Naive thymus-derived CD4-positive, alpha-beta T cell (primary cell): ENCODE data around the gene CA12. TPM values are rescaled to one million over a fixed set of nuclear protein-coding genes. Genes with fewer than 3 reads are reported as not detected.

ENCODE experiments used
- ATAC-seq: fragments of 150-1000 bp; cut with Tn5 transposase; 2 replicates; pipeline ENCODE4 v1.10.0; 2021; ENCODE audit warnings: mild to moderate bottlenecking, moderate library complexity
- CTCF ChIA-PET: fragments of 350-600 bp; sonication (Branson Sonifier 250); formaldehyde crosslinking; loops from one replicate; lab custom pipeline; 2021; ENCODE audit warnings: antibody characterized with exemption; lab: Charles Lee
- POLR2A ChIA-PET: fragments of 350-600 bp; sonication (Branson Sonifier 250); formaldehyde crosslinking; loops from one replicate; lab custom pipeline; 2021; ENCODE audit warnings: antibody characterized with exemption, inconsistent platforms; lab: Charles Lee
- DNase-seq, 9 donors: peaks; one replicate each; pipeline versions ENCODE4 v3.0.0 to v3.0.0-alpha.2; 2020 to 2022; ENCODE audit warnings: mixed read lengths in 1 of 9
- H3K27ac ChIP-seq: one replicate; pipeline ENCODE4 v1.7.0; 2013; ENCODE audit warnings: mild to moderate bottlenecking, low read depth, low read length, moderate library complexity
- H3K27me3 ChIP-seq, 2 donors: one replicate each; pipeline ENCODE4 v1.7.0; 2013; ENCODE audit warnings: low read length in 2 of 2, mild to moderate bottlenecking in 2 of 2, moderate library complexity in 2 of 2; ENCODE audit not compliant: control insufficient read depth in 2 of 2, insufficient read depth in 2 of 2
- H3K36me3 ChIP-seq, 3 experiments: 1 replicate in 2 of 3; 2 replicates in 1 of 3; pipeline ENCODE4 v1.7.0; 2013; ENCODE audit warnings: low read length in 3 of 3, mild to moderate bottlenecking in 3 of 3, moderate library complexity in 1 of 3; ENCODE audit not compliant: insufficient read depth in 3 of 3, control insufficient read depth in 2 of 3
- H3K4me1 ChIP-seq, 2 donors: one replicate each; pipeline ENCODE4 v1.7.0; 2013; ENCODE audit warnings: low read length in 2 of 2, mild to moderate bottlenecking in 2 of 2, moderate library complexity in 1 of 2; ENCODE audit not compliant: control insufficient read depth in 2 of 2, insufficient read depth in 2 of 2
- H3K4me3 ChIP-seq: 2 replicates; pipeline ENCODE4 v1.7.0; 2013; ENCODE audit warnings: mild to moderate bottlenecking, low read length
- H3K9me3 ChIP-seq, 3 experiments: 1 replicate in 2 of 3; 2 replicates in 1 of 3; pipeline ENCODE4 v1.7.0; 2013; ENCODE audit warnings: low read length in 3 of 3; ENCODE audit not compliant: control insufficient read depth in 2 of 3
- H3K27ac Mint-ChIP-seq, 9 donors: one replicate each; pipeline ENCODE4 v1.8.0; 2020 to 2022; ENCODE audit warnings: mixed read lengths in 9 of 9, mild to moderate bottlenecking in 8 of 9, moderate library complexity in 5 of 9, inconsistent platforms in 2 of 9
- H3K27me3 Mint-ChIP-seq, 5 donors: one replicate each; pipeline ENCODE4 v1.8.0; 2021 to 2022; ENCODE audit warnings: mixed read lengths in 5 of 5, mild to moderate bottlenecking in 1 of 5
- H3K36me3 Mint-ChIP-seq, 5 donors: one replicate each; pipeline ENCODE4 v1.8.0; 2020 to 2022; ENCODE audit warnings: mixed read lengths in 5 of 5, mild to moderate bottlenecking in 3 of 5, inconsistent platforms in 1 of 5
- H3K4me1 Mint-ChIP-seq, 7 donors: one replicate each; pipeline ENCODE4 v1.8.0; 2020 to 2022; ENCODE audit warnings: mixed read lengths in 7 of 7, mild to moderate bottlenecking in 3 of 7, inconsistent platforms in 1 of 7
- H3K4me3 Mint-ChIP-seq, 10 donors: one replicate each; pipeline ENCODE4 v1.8.0; 2020 to 2022; ENCODE audit warnings: mild to moderate bottlenecking in 10 of 10, mixed read lengths in 10 of 10, moderate library complexity in 6 of 10, inconsistent platforms in 2 of 10
- H3K9me3 Mint-ChIP-seq, 11 donors: one replicate each; pipeline ENCODE4 v1.8.0; 2020 to 2022; ENCODE audit warnings: mixed read lengths in 11 of 11, mild to moderate bottlenecking in 4 of 11, inconsistent platforms in 1 of 11, moderate library complexity in 1 of 11
- intact Hi-C, 2 donors: fragments of 100-400 bp; cut with micrococcal nuclease; formaldehyde crosslinking; loops; one replicate each; pipeline ENCODE4 v1.15.1; 2023
- polyA plus RNA-seq, 2 donors: library from polyadenylated mRNA; unstranded; fragments of 300-500 nt; fragmentation: Illumina TruSeq; gene quantifications; one replicate each; pipeline ENCODE4 v1.2.3, GENCODE V29; 2021
- total RNA-seq, 6 experiments: library from RNA in 5 of 6; stranded (reverse) in 5 of 6; gene quantifications; 1 replicate in 5 of 6; 2 replicates in 1 of 6; pipeline ENCODE4 v1.2.3 and lab custom pipeline; 2021 to 2026

Gene CA12
- total and polyA plus RNA-seq, 7 experiments from 2014 or later = 0.02 TPM; not detected in 6

DNA sequence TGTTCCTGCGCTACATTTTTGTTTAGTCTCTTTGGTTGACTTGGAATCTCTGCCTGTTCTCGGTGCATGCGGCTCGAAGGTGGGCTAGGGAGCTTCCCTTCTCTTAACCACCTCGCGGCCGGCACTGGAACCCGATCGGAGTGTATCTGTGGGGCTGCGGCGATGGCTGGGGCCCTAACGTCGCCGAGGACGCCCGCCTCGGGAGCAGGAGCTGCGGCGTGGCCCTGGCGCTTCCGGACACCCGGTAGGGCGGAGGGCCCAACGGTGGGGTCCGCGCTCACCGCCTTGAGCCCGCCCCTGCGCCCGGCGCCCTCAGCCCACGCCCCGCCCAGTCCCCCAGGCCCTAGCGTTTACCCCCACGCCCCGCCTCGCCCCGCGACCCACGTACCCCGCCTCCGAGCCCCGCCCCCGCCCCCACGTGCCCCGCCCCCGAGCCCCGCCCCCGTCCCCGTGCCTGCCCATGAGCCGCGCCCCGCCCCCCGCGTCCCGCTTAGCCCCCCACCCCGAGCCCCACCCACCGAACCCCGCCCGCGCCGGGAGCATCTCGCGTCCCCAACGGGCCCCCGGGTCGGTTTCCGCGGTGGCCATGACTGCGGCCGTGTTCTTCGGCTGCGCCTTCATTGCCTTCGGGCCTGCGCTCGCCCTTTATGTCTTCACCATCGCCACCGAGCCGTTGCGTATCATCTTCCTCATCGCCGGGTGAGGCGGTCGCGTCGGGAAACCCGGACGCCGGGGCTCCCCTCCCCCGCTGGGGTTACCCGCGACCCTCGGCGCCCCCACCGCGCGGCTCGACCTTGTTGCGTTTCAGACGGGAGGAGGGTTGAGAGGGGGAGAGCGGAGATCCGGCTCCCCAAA is 104.4 kb downstream of the CA12 start, which contains the start of gene APH1B:
Gene APH1B (plus strand): TSS at position 568 of the 855 bp plus-strand sequence. CDS start 19 bp downstream, at position 587.
- Mint-ChIP-seq H3K4me1 (peaks cover 23 to 49% (median 46%) of the 10 kb centered on the region in 7 donors), H3K36me3 (peaks cover 0 to 11% (median 0%) of the 10 kb centered on the region in 5 donors), H3K4me3 (peak within 1 kb of the TSS; percentile 78 to 93 (median 89)), H3K27me3 (no peaks in the 10 kb centered on the region), H3K27ac (peak within 1 kb of the TSS; percentile 75 to 98 (median 86)), H3K9me3 (no peaks in the 10 kb centered on the region)
- ATAC-seq (peak; percentile 92), DNase-seq (peak; percentile 62 to 80 (median 74))
- intact Hi-C loops = loop anchor here (1.0 to 10.0 kb wide), 12 partner anchors 32 to 1908 kb away; partner anchors contain the start of genes RAB8B (in 2 of the 2), RPS27L (in 2 of the 2), CLPX (in 1 of the 2) and LACTB (in 1 of the 2)
- Histone ChIP-seq H3K9me3 (no peaks in the 10 kb centered on the region), H3K27me3 (no peaks in the 10 kb centered on the region), H3K4me3 (peak within 1 kb of the TSS; percentile 71), H3K36me3 (peaks cover 0 to 17% (median 0%) of the 10 kb centered on the region in 3 experiments), H3K27ac (peak within 1 kb of the TSS; percentile 96), H3K4me1 (peaks cover 10 to 21% of the 10 kb centered on the region in 2 donors)
- ChIA-PET POLR2A (interaction anchor here (0.6 to 5.7 kb wide), 8 partner anchors 11 to 142 kb away, joined by 3 to 52 read pairs (median 6); partner anchors contain the start of gene RPS27L), CTCF (interaction anchor here (1.1 to 1.8 kb wide), 4 partner anchors 11 to 229 kb away, joined by 4 to 8 read pairs (median 4); no protein-coding TSS in a partner anchor)

DNA sequence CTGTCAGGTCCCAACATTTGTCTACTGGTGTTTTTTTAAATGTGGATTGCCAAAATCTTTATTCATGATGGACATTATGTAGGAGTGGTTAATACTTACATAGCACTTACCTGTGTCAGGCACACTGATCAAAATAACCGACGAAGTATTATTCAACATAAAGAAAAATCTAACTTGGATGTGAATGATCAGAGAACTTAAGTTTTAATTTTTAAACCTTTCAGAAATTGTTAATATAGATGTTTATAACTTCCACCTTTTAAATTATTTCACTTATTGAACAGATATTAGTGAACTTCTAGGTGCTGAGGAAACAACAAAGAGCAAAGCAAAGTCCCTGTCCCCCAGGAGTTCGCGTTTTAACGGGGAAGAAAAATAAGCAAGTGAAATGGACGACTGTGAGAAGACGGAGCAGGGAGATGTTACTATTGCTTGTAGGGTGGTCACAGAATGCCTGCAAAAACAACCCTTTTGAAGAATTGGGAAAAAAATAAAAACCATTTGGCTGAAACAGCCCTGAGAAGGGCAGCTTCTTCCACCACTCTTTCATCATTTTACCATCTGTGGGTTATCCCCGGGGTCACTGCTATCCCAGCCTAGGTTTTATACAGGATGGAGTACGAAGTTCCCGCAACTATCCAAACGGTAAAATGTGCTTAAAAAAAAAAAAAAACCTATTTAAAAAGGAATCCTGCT is 105.2 kb downstream of the CA12 start:
- CTCF ChIA-PET = interaction anchor here (0.9 to 1.8 kb wide), 3 partner anchors 31 to 140 kb away, joined by 3 to 4 read pairs (median 4); no protein-coding TSS in a partner anchor
- no peak for DNase-seq
- Mint-ChIP-seq H3K27ac (peak overlapping the region; percentile 68 to 98 (median 86)), H3K4me3 (peak overlapping the region; percentile 66 to 93 (median 89)), H3K36me3 (peaks cover 0 to 14% (median 0%) of the 10 kb centered on the region in 5 donors), H3K4me1 (peaks cover 23 to 49% (median 46%) of the 10 kb centered on the region in 7 donors), H3K27me3 (no peaks in the 10 kb centered on the region), H3K9me3 (no peaks in the 10 kb centered on the region)
- POLR2A ChIA-PET = interaction anchor here (0.6 to 5.7 kb wide), 8 partner anchors 8 to 141 kb away, joined by 3 to 52 read pairs (median 5); partner anchors contain the start of gene RPS27L
- H3K4me3 ChIP-seq = peak overlapping the region; percentile 71
- H3K36me3 ChIP-seq = peaks cover 0 to 17% (median 0%) of the 10 kb centered on the region in 3 experiments
- peaks cover 10 to 21% of the 10 kb centered on the region in 2 donors for H3K4me1 ChIP-seq
- H3K9me3 ChIP-seq = no peaks in the 10 kb centered on the region
- ATAC-seq = no peak
- intact Hi-C loops = loop anchor here (1.0 to 10.0 kb wide), 12 partner anchors 32 to 1908 kb away; partner anchors contain the start of genes RAB8B (in 2 of the 2), RPS27L (in 2 of the 2), CLPX (in 1 of the 2) and LACTB (in 1 of the 2)
- no peaks in the 10 kb centered on the region for H3K27me3 ChIP-seq
- H3K27ac ChIP-seq = peak overlapping the region; percentile 82

DNA sequence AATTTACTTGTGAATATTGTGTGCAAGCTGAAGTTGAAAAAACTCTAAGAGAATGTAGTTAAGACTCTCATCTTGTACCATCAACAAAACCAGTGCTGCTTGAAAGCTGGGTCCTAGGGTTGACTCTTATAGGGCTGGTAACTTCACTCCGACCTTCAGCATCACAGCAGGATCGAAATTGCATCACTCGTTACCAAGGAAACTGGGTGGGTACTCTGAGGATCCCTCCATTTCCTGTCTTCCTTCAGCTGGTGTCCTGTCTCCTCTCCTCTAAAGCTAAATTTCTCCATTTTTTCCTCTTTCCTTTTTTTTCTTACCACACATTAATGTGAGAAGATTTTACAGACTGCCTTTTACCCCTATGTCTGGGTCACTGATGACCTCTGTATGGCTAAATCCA is 107.2 kb downstream of the CA12 start:
- intact Hi-C loops = loop anchor here in 1 of 2 donors (1.0 to 10.0 kb wide), 2 partner anchors 8 to 1910 kb away; partner anchors contain the start of gene CLPX
- DNase-seq (peak in 3 of 9 donors; percentile 8 to 19 (median 9)), ATAC-seq (no peak)
- ChIA-PET CTCF (interaction anchor here (0.6 to 2.4 kb wide), 4 partner anchors 30 to 117 kb away, joined by 3 to 8 read pairs (median 3); partner anchors contain the start of gene RPS27L), POLR2A (interaction anchor here (0.6 to 5.7 kb wide), 7 partner anchors 12 to 175 kb away, joined by 3 to 52 read pairs (median 4); partner anchors contain the start of gene RPS27L)
- Histone ChIP-seq H3K27me3 (no peaks in the 10 kb centered on the region), H3K4me1 (peaks cover 10 to 21% of the 10 kb centered on the region in 2 donors), H3K27ac (no peak overlapping the region), H3K36me3 (peaks cover 0 to 4% (median 0%) of the 10 kb centered on the region in 3 experiments), H3K9me3 (no peaks in the 10 kb centered on the region), H3K4me3 (no peak overlapping the region)
- Mint-ChIP-seq H3K9me3 (peaks cover 0 to 1% (median 0%) of the 10 kb centered on the region in 11 donors), H3K27me3 (no peaks in the 10 kb centered on the region), H3K4me3 (peak overlapping the region in 7 of 10 donors; percentile 5 to 45 (median 30)), H3K4me1 (peaks cover 20 to 47% (median 42%) of the 10 kb centered on the region in 7 donors), H3K36me3 (peaks cover 0 to 18% (median 3%) of the 10 kb centered on the region in 5 donors), H3K27ac (peak overlapping the region; percentile 21 to 91 (median 73))

Other genes with a start within 250 kb of the CA12 start
- gene RPS27L, start 224.4 kb downstream of the CA12 start, total RNA-seq = 100 to 1,000 TPM in 3 of 5 experiments, 10 to 100 TPM in 2; 38.7 to 248 (median 111) TPM
- gene RPS27L, start 224.4 kb downstream of the CA12 start, polyA plus RNA-seq = 100 to 1,000 TPM in 1 of 2 donors, 10 to 100 TPM in 1; 86.8 to 224 TPM
- gene RAB8B, start 192.2 kb downstream of the CA12 start, total RNA-seq = 100 to 1,000 TPM in 1 of 5 experiments, 10 to 100 TPM in 4; 37.2 to 100 (median 71.3) TPM
- gene RAB8B, start 192.2 kb downstream of the CA12 start, polyA plus RNA-seq = 10 to 100 TPM; 30.4 to 32.0 TPM
- gene APH1B, start 104.2 kb downstream of the CA12 start, total RNA-seq = 10 to 100 TPM in 4 of 5 experiments, 1 to 10 TPM in 1; 9.9 to 29.9 (median 17.6) TPM
- 10 to 100 TPM; 10.9 to 11.4 TPM for gene APH1B, start 104.2 kb downstream of the CA12 start, polyA plus RNA-seq
- gene USP3, start 122.7 kb upstream of the CA12 start, total RNA-seq = 100 to 1,000 TPM in 4 of 5 experiments, 10 to 100 TPM in 1; 64.2 to 288 (median 155) TPM
- 10 to 100 TPM; 53.3 to 62.8 TPM for gene USP3, start 122.7 kb upstream of the CA12 start, polyA plus RNA-seq
- gene FBXL22, start 215.5 kb upstream of the CA12 start, total RNA-seq = 1 to 10 TPM in 4 of 5 experiments, under 1 TPM in 1; 0.94 to 3.3 (median 1.6) TPM
- gene FBXL22, start 215.5 kb upstream of the CA12 start, polyA plus RNA-seq = 1 to 10 TPM; 1.0 to 2.4 TPM